OCI-LY7 (cell line): Measurements from ENCODE around the gene PAQR6.

Source experiments
- EZH2phosphoT487 ChIP-seq: fragments of 200-600 bp; sonication (generic); IDR thresholded peaks from 2 replicates; pipeline ENCODE4 v1.6.1; 2018; ENCODE audit warnings: low read depth, borderline replicate concordance, mild to moderate bottlenecking, mixed run types, antibody characterized with exemption, low read length, moderate library complexity, mixed read lengths
- TF ChIP-seq, protein P1 (sequence below): fragments of 200-600 bp; sonication (generic); conservative IDR thresholded peaks from 2 replicates; pipeline ENCODE4 v1.5.1; 2014; ENCODE audit warnings: mild to moderate bottlenecking, antibody characterized with exemption, low read length, moderate library complexity, mixed read lengths

DNA sequence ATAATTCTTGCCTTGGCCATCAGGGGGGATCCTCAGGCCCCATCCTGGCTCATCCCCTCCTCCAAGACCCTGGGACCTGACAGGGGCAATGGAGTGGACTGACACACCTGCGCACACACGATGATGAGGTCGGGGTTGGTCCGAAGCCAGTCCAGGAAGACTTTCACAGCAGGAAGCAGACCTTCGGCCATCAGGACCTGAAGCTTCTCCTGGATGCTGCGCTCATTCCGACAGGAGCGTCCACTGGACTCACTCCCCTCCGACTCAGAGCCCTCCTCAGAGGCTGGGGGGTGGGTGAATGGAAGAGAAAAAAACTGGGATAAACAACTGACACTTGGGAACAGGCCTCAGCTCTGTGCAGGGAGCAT, 15.4 kb upstream of the PAQR6 start:
- TF ChIP-seq, protein P1, sequence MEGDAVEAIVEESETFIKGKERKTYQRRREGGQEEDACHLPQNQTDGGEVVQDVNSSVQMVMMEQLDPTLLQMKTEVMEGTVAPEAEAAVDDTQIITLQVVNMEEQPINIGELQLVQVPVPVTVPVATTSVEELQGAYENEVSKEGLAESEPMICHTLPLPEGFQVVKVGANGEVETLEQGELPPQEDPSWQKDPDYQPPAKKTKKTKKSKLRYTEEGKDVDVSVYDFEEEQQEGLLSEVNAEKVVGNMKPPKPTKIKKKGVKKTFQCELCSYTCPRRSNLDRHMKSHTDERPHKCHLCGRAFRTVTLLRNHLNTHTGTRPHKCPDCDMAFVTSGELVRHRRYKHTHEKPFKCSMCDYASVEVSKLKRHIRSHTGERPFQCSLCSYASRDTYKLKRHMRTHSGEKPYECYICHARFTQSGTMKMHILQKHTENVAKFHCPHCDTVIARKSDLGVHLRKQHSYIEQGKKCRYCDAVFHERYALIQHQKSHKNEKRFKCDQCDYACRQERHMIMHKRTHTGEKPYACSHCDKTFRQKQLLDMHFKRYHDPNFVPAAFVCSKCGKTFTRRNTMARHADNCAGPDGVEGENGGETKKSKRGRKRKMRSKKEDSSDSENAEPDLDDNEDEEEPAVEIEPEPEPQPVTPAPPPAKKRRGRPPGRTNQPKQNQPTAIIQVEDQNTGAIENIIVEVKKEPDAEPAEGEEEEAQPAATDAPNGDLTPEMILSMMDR, result no peak
- TF ChIP-seq EZH2phosphoT487, result no peak
